ENCODE measurements around the gene GPD2.

- TF ChIP-seq POLR2A (IDR thresholded peaks at IDR 0.05; ENCODE audit: insufficient read depth in 1 of 2, low read depth in 2 of 2, low read length in 2 of 2) (no peak), ELF1 (CRISPR knock-in tag; IDR thresholded peaks at IDR 0.05) (no peak), TCF7L2 (IDR thresholded peaks at IDR 0.05; ENCODE audit: low read depth, low read length) (no peak), ZNF3 (CRISPR knock-in tag; IDR thresholded peaks at IDR 0.05) (no peak), AFF4 (CRISPR knock-in tag; IDR thresholded peaks at IDR 0.05) (no peak), SOX6 (IDR thresholded peaks at IDR 0.05) (no peak), SOX6 (CRISPR knock-in tag; IDR thresholded peaks at IDR 0.05) (no peak), ZNF124 (CRISPR knock-in tag; IDR thresholded peaks at IDR 0.05) (no peak), FOSL1 (CRISPR knock-in tag; IDR thresholded peaks at IDR 0.05; ENCODE audit: borderline replicate concordance) (no peak), ZNF354B (CRISPR knock-in tag; IDR thresholded peaks at IDR 0.05) (no peak), GATAD1 (CRISPR knock-in tag; IDR thresholded peaks at IDR 0.05) (no peak), ZIK1 (CRISPR knock-in tag; IDR thresholded peaks at IDR 0.05; ENCODE audit: borderline replicate concordance, low read depth) (no peak), SMARCC2 (IDR thresholded peaks at IDR 0.05) (no peak)
Observed at GRCh38 chr2:156539086-156539860, 103.1 kb downstream of the GPD2 start.
